ENCODE measurements around the gene CARD11. TPM values are rescaled to one million over a fixed set of nuclear protein-coding genes. Genes with fewer than 3 reads are reported as not detected.

CARD11 gene
- total and polyA plus RNA-seq, 2 donors (not counting 1 experiment from before 2014, with no cell fraction given) = 129 to 135 TPM

DNA sequence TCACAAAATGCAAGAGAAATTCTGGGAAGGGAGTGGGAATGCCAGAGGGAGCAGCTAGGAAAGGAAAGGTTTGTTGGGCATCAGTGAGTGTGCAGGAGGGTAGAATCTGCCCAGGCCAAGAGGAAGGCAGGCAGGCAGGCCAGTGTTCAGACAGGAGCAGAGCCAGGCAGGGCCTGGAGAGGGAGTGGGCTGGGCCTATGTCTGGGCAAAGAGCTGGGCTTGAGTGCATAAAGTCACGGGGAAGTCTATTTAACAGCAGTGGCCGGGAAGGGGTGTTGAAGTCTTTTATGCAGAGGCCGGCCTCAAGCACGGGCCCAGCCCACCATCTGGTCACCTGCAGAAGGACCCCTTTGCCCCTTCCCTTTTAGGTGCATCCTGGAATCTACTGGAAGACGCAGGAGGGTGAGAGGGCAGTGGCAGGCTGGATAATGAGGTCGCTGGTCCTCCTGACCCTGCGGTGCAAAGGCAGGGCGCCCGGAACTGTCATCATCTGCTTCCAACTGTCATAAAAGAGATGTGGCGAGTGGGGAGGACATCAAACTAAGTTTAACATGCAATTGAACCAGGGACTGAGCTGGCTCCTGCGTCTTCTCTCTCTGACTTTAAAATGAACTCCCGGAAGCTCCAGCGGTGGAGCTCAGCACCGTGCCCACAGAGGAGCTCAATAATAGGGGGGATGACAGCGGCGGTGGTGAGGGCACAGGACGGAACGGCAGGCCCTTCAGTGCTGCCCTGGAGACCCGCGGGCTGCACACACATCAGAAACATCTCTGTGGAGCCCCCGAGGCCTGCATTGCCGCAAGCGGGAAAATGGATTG lies 29.5 kb downstream of the CARD11 start:
- Histone ChIP-seq H3K36me3 (replicated peaks in 1 of 2; ENCODE audit: control extremely low read depth in 1 of 2, control insufficient read depth in 1 of 2, extremely low read depth in 1 of 2, insufficient read depth in 2 of 2, low read length in 1 of 2) (peaks cover 3 to 49% of the 10 kb centered on the region in 2 experiments), H4K20me1 (ENCODE audit: control insufficient read depth, insufficient read depth, low read length, poor library complexity, severe bottlenecking) (peaks cover 88% of the 10 kb centered on the region), H3K79me2 (ENCODE audit: control insufficient read depth, insufficient read depth, low read length) (peaks cover 99% of the 10 kb centered on the region), H3K4me1 (ENCODE audit: control insufficient read depth in 2 of 2, insufficient read depth in 2 of 2, low read length in 2 of 2) (peaks cover 0 to 8% of the 10 kb centered on the region in 2 donors), H2AFZ (ENCODE audit: insufficient read depth, low read depth, low read length, poor library complexity, severe bottlenecking) (no peak overlapping the region), H3K4me3 (ENCODE audit: control extremely low read depth in 1 of 5, extremely low read depth in 1 of 5, insufficient read depth in 1 of 5, low read depth in 2 of 5, low read length in 4 of 5) (no peak overlapping the region), H3K27me3 (replicated peaks in 1 of 4; ENCODE audit: control extremely low read depth in 1 of 4, control insufficient read depth in 3 of 4, insufficient read depth in 4 of 4, low read length in 3 of 4) (no peaks in the 10 kb centered on the region), H3K4me2 (replicated peaks; ENCODE audit: low read depth, low read length, poor library complexity, severe bottlenecking) (no peak overlapping the region), H3K9ac (ENCODE audit: low read length) (no peak overlapping the region), H3K9me3 (ENCODE audit: control extremely low read depth in 1 of 3, control insufficient read depth in 2 of 3, insufficient read depth in 1 of 3, low read length in 2 of 3) (peaks cover 0 to under 1% (median 0%) of the 10 kb centered on the region in 3 donors), H3K27ac (ENCODE audit: low read length in 2 of 2) (no peak overlapping the region)
- no peak for TF ChIP-seq EZH2 (IDR thresholded peaks at IDR 0.05; ENCODE audit: borderline replicate concordance, insufficient read depth, low read depth, low read length, poor library complexity, severe bottlenecking)
- TF ChIP-seq, protein P1, sequence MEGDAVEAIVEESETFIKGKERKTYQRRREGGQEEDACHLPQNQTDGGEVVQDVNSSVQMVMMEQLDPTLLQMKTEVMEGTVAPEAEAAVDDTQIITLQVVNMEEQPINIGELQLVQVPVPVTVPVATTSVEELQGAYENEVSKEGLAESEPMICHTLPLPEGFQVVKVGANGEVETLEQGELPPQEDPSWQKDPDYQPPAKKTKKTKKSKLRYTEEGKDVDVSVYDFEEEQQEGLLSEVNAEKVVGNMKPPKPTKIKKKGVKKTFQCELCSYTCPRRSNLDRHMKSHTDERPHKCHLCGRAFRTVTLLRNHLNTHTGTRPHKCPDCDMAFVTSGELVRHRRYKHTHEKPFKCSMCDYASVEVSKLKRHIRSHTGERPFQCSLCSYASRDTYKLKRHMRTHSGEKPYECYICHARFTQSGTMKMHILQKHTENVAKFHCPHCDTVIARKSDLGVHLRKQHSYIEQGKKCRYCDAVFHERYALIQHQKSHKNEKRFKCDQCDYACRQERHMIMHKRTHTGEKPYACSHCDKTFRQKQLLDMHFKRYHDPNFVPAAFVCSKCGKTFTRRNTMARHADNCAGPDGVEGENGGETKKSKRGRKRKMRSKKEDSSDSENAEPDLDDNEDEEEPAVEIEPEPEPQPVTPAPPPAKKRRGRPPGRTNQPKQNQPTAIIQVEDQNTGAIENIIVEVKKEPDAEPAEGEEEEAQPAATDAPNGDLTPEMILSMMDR (IDR thresholded peaks at IDR 0.05) = no peak
- no peak for DNase-seq
- no peak overlapping the region for H3K27ac Mint-ChIP-seq
- 99% methylated on average over 22 of the region's 23 CpGs for WGBS (ENCODE audit: insufficient coverage)
- ChIA-PET POLR2A (interaction anchor here (0.6 kb wide), 1 partner anchor 9 kb away, joined by 4 read pairs; no protein-coding TSS in a partner anchor), CTCF (interaction anchor here (1.4 kb wide), 1 partner anchor 9 kb away, joined by 3 read pairs; no protein-coding TSS in a partner anchor)
- H3K27me3 Mint-ChIP-seq = no peaks in the 10 kb centered on the region
- no peak for ATAC-seq (ENCODE audit: low read depth)
- no peak overlapping the region for H3K4me3 Mint-ChIP-seq
- peaks cover 34% of the 10 kb centered on the region for H3K4me1 Mint-ChIP-seq
- intact Hi-C loops (cut with micrococcal nuclease) = no loop called here
- H3K9me3 Mint-ChIP-seq (ENCODE audit: insufficient read depth) = no peaks in the 10 kb centered on the region

DNA sequence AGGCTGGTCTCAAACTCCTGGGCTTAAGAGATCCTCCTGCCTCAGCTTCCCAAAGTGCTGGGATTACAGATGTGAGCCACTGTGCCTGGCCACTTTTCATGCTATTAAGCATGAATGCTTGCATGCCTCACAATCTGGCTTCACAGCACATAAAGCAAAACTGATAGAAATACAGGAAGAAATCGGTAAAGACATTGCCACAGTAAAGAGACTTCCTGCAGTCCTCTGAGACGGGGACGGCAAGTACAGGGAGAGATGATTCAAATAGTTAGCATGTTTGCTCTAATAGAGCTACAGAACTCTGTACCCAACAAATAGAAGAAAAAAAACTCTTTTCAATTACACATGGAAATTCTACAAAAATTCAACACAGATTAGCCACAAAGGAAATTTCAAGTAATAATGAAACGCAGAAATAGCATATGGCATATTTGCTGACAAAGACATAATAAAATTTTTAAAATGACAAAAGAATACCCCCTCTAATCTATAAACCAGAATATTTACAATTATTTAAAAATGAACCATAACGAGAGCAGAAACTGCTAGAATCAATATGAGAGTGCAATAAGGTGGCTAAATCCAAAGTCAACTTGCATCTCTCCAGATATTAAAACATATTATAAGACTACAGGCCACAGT lies 32.3 kb downstream of the CARD11 start:
- no peak for ATAC-seq (ENCODE audit: low read depth)
- Histone ChIP-seq H2AFZ (ENCODE audit: insufficient read depth, low read depth, low read length, poor library complexity, severe bottlenecking) (no peak overlapping the region), H3K4me1 (ENCODE audit: control insufficient read depth in 2 of 2, insufficient read depth in 2 of 2, low read length in 2 of 2) (peaks cover 0 to 8% of the 10 kb centered on the region in 2 donors), H3K4me3 (ENCODE audit: control extremely low read depth in 1 of 5, extremely low read depth in 1 of 5, insufficient read depth in 1 of 5, low read depth in 2 of 5, low read length in 4 of 5) (no peak overlapping the region), H3K27me3 (replicated peaks in 1 of 4; ENCODE audit: control extremely low read depth in 1 of 4, control insufficient read depth in 3 of 4, insufficient read depth in 4 of 4, low read length in 3 of 4) (no peaks in the 10 kb centered on the region), H3K36me3 (replicated peaks in 1 of 2; ENCODE audit: control extremely low read depth in 1 of 2, control insufficient read depth in 1 of 2, extremely low read depth in 1 of 2, insufficient read depth in 2 of 2, low read length in 1 of 2) (peaks cover 0 to 46% of the 10 kb centered on the region in 2 experiments), H3K4me2 (replicated peaks; ENCODE audit: low read depth, low read length, poor library complexity, severe bottlenecking) (no peak overlapping the region), H4K20me1 (ENCODE audit: control insufficient read depth, insufficient read depth, low read length, poor library complexity, severe bottlenecking) (peaks cover 88% of the 10 kb centered on the region), H3K9me3 (ENCODE audit: control extremely low read depth in 1 of 3, control insufficient read depth in 2 of 3, insufficient read depth in 1 of 3, low read length in 2 of 3) (no peaks in the 10 kb centered on the region), H3K79me2 (ENCODE audit: control insufficient read depth, insufficient read depth, low read length) (peaks cover 99% of the 10 kb centered on the region), H3K27ac (ENCODE audit: low read length in 2 of 2) (no peak overlapping the region), H3K9ac (ENCODE audit: low read length) (no peak overlapping the region)
- intact Hi-C loops (cut with micrococcal nuclease) = no loop called here
- peaks cover 59% of the 10 kb centered on the region for H3K4me1 Mint-ChIP-seq
- no peak for DNase-seq
- ChIA-PET CTCF (no interaction called here), POLR2A (no interaction called here)
- no CpG with 5 or more reads among the region's 5 CpGs for WGBS (ENCODE audit: insufficient coverage)
- no peaks in the 10 kb centered on the region for H3K9me3 Mint-ChIP-seq (ENCODE audit: insufficient read depth)
- TF ChIP-seq, protein P1 (IDR thresholded peaks at IDR 0.05) = no peak
- no peak for TF ChIP-seq EZH2 (IDR thresholded peaks at IDR 0.05; ENCODE audit: borderline replicate concordance, insufficient read depth, low read depth, low read length, poor library complexity, severe bottlenecking)
- H3K27ac Mint-ChIP-seq = peak overlapping the region; percentile 64
- H3K27me3 Mint-ChIP-seq = no peaks in the 10 kb centered on the region
- no peak overlapping the region for H3K4me3 Mint-ChIP-seq
